Stimulated activated CD8-positive, alpha-beta memory T cell treated with anti-CD3 and anti-CD28 coated beads, Interleukin-12 subunit alpha, Interleukin-12 subunit beta, amount 100 ng/mL, for 24 hours (primary cell): Measurements from ENCODE around the gene EIF2B5.
"Not testable (repeated sequence)": the region's sequence is repeated elsewhere in the genome, so short reads cannot be mapped to it uniquely, and the experiment has no call there.

Source experiments
- DNase-seq: peaks from one replicate; pipeline ENCODE4 v3.0.0-alpha.2; 2020; ENCODE audit errors: extremely low read depth

EIF2B5 gene

GRCh38 chr3:184135149-184135910 is at the start of gene EIF2B5:
TSS of gene EIF2B5 (plus strand) at chr3:184135358. CDS start at chr3:184135386, 28 bp downstream.
- peak; percentile 73 for DNase-seq

- no peak for DNase-seq
Measured at GRCh38 chr3:184085389-184085852, 49.7 kb upstream of the EIF2B5 start.

DNA sequence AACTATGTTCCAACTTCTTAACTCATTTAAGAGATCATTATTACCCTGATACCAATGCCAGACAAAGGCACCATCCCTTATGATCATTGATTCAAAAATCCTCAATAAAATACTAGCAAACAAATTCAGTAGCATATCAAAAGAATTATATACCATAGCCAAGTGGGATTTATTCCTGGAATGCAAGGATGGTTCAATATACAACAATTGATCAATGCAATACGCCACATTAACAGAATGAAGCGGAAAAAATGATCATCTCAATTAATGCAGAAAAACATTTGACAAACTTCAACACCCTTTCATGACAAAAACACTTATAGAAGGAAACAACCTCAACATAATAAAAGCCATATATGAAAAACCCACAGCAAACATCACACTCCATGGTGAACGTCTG is 43.0 kb upstream of the EIF2B5 start:
- DNase-seq: no peak

DNA sequence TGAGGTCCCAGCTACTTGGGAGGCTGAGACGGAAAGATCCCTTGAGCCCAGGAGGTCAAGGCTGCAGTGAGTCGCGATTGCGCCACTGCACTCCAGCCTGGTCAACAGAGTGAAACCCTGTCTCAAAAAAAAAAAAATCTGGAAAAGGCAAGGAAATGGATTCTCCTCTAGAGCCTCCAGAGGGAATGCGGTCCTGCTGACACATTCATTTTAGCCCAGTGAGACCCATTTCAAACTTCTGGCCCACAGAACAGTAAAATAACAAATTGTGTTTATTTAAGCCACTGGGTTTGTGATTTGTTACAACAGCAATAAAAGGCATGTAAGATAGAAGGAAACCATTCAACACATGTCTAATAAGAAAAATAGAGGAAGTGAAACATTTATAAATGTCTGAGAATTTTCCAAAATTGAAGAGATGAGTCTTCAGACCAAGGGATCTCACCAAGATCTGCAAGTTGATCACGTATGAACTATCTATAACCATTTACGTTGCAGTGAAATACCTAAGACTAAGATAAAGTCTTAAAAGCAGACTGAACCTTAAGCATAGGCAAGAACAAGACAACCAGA is 38.3 kb upstream of the EIF2B5 start, which contains the start of gene HTR3E:
Gene HTR3E, plus strand, starts transcription at position 254 of the 573 bp plus-strand sequence. CDS start 466 bp downstream, outside the sequence.
- no peak for DNase-seq

DNA sequence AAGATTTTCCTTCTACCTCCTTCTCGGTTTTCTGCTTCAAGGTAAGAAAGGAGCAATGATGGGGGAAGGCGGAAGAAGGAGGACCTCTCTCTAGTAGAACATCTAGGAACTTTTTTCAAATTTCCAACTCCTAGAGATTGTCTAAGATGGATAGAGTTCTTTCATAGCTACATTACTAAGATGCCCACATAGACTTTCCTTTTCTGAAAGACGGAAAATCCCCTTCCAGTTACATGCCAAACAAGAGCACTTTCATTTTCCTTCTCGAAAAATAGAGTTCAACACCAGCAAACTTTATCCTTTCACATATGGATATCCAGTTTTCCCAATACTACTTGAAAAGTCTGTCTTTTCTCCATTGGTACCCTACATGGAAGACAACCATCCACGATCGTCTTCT is 37.6 kb upstream of the EIF2B5 start:
- DNase-seq: no peak

GRCh38 chr3:184099806-184100686 is 35.1 kb upstream of the EIF2B5 start:
- no peak for DNase-seq

DNA sequence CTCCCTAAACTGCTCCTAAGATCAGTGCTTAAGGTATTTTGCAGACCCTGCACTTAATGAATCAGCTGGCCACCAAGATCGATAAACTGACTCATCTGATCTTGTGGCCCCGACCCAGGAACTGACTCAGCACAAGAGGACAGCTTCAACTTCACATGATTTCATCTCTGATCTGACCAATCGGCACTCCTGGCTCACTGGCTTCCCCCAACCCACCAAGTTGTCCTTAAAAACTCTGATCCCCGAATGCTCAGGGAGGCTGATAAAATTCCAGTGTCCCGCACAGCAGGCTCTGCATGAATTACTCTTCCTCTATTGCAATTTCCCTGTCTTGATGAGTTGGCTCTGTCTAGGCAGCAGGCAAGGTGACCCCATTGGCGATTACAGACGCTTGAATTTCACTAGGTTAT is 24.8 kb upstream of the EIF2B5 start:
- no peak for DNase-seq

GRCh38 chr3:184116017-184116416 is 19.1 kb upstream of the EIF2B5 start:
- no peak for DNase-seq

GRCh38 chr3:184117636-184118035 is 17.5 kb upstream of the EIF2B5 start:
- DNase-seq: no peak

DNA sequence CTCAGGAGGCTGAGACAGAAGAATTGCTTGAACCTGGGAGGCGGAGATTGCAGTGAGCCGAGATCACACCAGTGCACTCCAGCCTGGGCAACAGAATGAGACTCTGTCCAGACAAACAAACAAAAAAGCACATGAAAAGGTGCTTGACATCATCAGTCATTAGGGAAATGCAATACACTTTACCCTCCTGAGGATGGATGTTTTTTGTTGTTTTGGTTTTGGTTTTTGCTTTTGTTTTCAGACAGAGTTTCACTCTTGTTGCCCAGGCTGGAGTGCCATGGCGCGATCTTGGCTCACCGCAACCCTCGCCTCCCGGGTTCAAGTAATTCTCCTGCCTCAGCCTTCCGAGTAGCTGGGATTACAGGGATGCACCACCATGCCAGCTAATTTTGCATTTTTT is 14.1 kb upstream of the EIF2B5 start:
- not testable (repeated sequence) for DNase-seq

GRCh38 chr3:184126006-184126405 is 9.2 kb upstream of the EIF2B5 start:
- no peak for DNase-seq

GRCh38 chr3:184129012-184129411 is 6.1 kb upstream of the EIF2B5 start:
- no peak for DNase-seq

DNA sequence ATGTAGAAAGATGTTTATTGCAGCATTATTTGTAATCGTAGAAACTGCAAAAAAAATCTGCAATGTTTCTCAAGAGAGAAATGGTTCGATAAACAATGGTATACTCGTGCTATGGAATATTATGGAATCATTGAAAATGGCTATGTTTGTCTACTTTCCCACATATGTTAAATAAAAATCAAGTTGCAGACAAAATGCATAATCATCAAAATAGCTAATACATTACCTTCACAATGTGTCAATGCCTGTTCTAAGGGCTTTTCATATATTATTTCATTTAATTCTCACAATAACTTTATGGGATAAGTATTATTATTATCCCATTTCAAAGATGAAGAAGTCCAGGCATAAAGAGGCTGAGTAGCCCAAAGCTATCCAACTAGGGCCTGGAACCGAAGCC is 2.2 kb upstream of the EIF2B5 start:
- no peak for DNase-seq

DNA sequence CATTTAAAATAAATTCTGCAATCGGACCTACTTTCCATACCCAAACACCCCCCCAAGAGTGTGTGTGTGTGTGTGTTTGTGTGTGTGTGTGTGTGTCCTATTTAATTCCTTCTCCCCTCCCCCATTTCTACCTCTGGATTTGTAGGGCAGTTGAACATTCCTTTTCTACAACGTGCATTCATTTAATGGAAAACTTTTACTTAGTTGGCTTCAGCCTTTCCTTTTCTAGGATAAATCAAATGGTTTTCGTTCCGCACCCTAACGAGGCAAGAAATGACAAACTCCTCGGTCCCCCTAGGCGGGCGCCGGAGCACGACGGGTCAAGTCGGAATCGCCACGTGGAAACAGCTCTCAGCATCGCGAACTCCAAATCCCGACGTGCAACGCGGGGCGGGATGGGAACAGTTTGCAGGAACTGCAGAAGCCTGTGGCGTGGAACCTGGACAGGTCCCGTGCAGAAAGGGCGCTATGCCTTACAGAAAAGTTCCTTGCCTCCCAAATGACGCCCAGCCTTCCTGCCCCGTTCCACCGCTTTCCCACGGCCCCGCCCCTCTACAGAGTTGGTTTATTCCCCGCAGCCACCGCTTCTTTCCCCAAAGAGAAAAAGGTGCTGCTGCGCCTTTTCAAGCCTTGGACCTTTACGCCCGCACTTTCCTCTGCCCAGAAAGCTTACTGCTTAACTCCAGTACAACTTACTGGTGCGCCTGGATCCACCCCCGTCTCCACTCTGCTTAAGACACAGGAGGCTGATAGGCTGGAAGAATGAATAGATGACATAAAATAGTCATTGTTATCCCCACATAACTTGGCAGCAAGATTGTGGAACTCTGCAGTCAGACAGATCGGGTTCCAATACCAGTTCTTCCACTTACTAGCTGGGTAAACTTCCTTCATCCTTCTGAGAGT is 1.1 kb upstream of the EIF2B5 start:
- DNase-seq: no peak

DNA sequence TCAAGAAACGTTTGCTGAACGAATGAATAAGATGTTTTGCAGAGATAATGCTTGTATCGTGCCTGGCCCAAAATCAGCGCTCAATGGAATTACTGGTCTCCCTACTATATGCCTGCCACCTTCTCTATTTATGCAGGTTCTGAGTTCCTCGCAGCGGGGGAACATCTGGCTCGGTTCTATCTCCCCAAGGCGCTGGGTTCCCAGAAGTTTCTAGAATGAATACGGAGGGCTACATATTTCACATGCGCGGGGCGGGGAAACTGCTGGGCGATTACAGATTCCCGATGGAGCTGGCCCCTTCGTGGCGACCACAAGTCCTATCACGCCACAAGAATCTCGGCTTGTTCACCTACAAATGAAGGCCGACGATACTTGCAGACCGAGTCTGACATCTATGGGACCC is 411 bp upstream of the EIF2B5 start:
- no peak for DNase-seq

- no peak for DNase-seq
Measured at GRCh38 chr3:184135911-184136260, 728 bp downstream of the EIF2B5 start.

- no peak for DNase-seq
Measured at GRCh38 chr3:184140436-184140835, 5.3 kb downstream of the EIF2B5 start.

DNA sequence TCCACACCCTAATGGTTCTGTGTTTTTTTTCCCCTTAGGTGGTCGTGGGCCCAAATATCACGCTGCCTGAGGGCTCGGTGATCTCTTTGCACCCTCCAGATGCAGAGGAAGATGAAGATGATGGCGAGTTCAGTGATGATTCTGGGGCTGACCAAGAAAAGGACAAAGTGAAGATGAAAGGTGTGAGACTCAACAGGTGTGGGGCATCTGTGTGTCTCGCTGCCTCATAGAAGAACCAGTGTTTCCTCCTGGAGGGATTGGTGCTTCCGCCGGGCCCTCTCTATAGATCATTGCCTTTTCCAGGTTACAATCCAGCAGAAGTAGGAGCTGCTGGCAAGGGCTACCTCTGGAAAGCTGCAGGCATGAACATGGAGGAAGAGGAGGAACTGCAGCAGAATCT is 7.0 kb downstream of the EIF2B5 start:
- DNase-seq: no peak

GRCh38 chr3:184143327-184143726 is 8.2 kb downstream of the EIF2B5 start:
- DNase-seq: no peak

DNA sequence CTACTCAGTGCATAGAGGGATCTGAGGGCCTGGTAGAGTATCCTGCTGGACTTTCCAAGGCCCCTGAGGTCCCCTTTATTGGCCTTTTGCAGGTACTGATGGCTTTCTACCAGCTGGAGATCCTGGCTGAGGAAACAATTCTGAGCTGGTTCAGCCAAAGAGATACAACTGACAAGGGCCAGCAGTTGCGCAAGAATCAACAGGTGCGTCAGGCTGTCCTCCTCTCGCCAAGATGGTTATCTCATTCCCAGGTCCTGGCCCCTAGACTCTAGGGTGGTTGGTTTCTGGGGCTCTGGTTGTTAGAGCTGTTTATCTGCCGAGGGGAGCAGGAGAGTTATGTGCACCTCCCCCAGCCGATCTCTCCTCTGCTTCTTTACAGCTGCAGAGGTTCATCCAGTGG is 9.3 kb downstream of the EIF2B5 start:
- no peak for DNase-seq

DNA sequence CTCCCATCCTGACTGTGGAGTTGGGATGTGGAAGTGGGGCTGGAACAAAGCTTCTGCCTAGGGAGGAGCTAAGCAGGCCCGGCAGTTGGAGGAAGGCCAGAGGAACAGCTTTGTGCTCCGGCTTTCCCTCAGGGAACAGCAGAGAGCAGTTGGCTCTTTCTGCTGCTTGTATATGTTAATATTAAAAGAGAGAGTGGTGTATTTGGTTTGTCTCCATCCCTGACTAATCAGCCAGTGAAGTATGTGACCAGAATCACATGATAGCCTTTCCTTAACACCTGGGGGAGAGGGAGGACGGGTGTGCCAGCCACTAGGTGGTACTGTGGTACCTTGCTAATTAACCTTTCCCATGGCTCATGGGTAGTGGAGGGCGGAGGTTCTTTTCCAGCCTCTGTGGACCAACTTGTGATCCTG is 10.0 kb downstream of the EIF2B5 start:
- DNase-seq: no peak
